ENCODE measurements around the gene FAM236B. TPM values are rescaled to one million over a fixed set of nuclear protein-coding genes. Genes with fewer than 3 reads are reported as not detected.
"Not testable (repeated sequence)": the region's sequence is repeated elsewhere in the genome, so short reads cannot be mapped to it uniquely, and the experiment has no call there.

FAM236B gene
- polyA plus RNA-seq (2013), result not detected

DNA sequence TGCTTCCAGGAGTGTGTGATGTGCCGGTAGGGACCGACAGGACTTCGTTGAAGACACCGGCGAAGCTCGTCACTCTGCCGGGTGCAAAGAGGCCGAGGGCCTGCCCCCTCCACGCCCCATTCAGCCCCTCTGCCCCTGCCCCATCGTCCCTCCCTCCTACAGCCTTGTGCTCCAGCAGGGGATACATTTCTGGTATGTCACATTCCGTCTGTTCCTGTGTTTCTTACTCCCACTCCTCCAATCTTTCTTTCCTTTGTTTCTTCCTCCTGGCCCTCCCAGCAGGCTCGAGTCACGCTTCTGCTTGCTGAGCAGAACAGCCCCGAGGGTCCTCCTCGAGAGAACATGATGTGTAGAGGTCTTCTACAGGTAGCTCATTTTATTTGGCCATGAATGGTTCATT, at the start of gene FAM236B:
Gene FAM236B (minus strand): TSS at position 101 of the 400 bp plus-strand sequence. CDS start 100 bp downstream, at position 1.
- WGBS (ENCODE audit: insufficient coverage), result no CpG with 5 or more reads among the region's 15 CpGs
- H3K27ac ChIP-seq (ENCODE audit: insufficient read depth in 1 of 2, low read depth in 1 of 2, low read length in 2 of 2, poor library complexity in 1 of 2, severe bottlenecking in 2 of 2); CTCF ChIA-PET; H3K36me3 ChIP-seq (ENCODE audit: control insufficient read depth in 4 of 4, insufficient read depth in 4 of 4, low read length in 3 of 4); H3K4me1 ChIP-seq (ENCODE audit: control extremely low read depth in 1 of 4, control insufficient read depth in 4 of 4, insufficient read depth in 4 of 4, low read length in 3 of 4); DNase-seq; POLR2A ChIA-PET; H3K27me3 ChIP-seq (replicated peaks in 2 of 5; ENCODE audit: control insufficient read depth in 4 of 5, insufficient read depth in 5 of 5, low read length in 4 of 5); H3K9me3 ChIP-seq (ENCODE audit: control extremely low read depth in 1 of 5, control insufficient read depth in 4 of 5, insufficient read depth in 2 of 5, low read depth in 1 of 5, low read length in 4 of 5); H3K4me3 ChIP-seq (ENCODE audit: control insufficient read depth in 1 of 7, extremely low read depth in 1 of 7, insufficient read depth in 4 of 7, low read depth in 2 of 7, low read length in 6 of 7): not testable (repeated sequence)

DNA sequence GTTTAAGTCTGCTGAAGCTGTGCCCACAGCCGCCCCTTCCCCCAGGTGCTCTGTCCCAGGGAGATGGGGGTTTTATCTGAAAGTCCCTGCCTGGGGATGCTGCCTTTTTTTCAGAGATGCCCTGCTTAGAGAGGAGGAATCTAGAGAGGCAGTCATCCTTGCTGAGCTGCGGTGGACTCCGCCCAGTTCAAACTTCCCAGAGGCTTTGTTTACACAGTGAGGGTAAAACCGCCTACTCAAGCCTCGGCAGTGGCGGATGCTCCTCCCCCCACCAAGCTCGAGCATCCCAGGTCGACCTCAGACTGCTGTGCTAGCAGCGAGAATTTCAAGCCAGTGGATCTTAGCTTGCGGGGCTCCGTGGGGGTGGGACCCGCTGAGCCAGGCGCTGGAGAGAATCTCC, 48.2 kb upstream of the FAM236B start:
- POLR2A ChIA-PET; H3K27me3 ChIP-seq (replicated peaks in 2 of 5; ENCODE audit: control insufficient read depth in 4 of 5, insufficient read depth in 5 of 5, low read length in 4 of 5): not testable (repeated sequence)
- WGBS (ENCODE audit: insufficient coverage), result no CpG with 5 or more reads among the region's 13 CpGs

DNA sequence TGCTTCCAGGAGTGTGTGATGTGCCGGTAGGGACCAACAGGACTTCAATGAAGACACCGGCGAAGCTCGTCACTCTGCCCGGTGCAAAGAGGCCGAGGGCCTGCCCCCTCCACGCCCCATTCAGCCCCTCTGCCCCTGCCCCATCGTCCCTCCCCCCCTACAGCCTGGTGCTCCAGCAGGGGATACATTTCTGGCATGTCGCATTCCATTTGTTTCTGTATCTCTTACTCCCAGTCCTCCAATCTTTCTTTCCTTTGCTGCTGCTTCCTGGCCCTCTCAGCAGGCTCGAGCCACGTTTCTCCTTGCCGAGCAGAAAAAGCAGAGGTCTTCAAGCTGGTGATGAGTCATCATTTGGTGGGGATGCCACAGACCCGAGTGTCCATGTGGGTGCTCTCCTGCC, 25.6 kb upstream of the FAM236B start, which contains the start of gene FAM236D:
Gene FAM236D (minus strand): TSS at position 101 of the 400 bp plus-strand sequence. CDS start 100 bp downstream, at position 1.
- H3K4me1 ChIP-seq (ENCODE audit: control extremely low read depth in 1 of 4, control insufficient read depth in 4 of 4, insufficient read depth in 4 of 4, low read length in 3 of 4); H3K4me3 ChIP-seq (ENCODE audit: control insufficient read depth in 1 of 7, extremely low read depth in 1 of 7, insufficient read depth in 4 of 7, low read depth in 2 of 7, low read length in 6 of 7); H3K27ac ChIP-seq (ENCODE audit: insufficient read depth in 1 of 2, low read depth in 1 of 2, low read length in 2 of 2, poor library complexity in 1 of 2, severe bottlenecking in 2 of 2); H3K9me3 ChIP-seq (ENCODE audit: control extremely low read depth in 1 of 5, control insufficient read depth in 4 of 5, insufficient read depth in 2 of 5, low read depth in 1 of 5, low read length in 4 of 5); DNase-seq; CTCF ChIA-PET; H3K27me3 ChIP-seq (replicated peaks in 2 of 5; ENCODE audit: control insufficient read depth in 4 of 5, insufficient read depth in 5 of 5, low read length in 4 of 5); POLR2A ChIA-PET; H3K36me3 ChIP-seq (ENCODE audit: control insufficient read depth in 4 of 4, insufficient read depth in 4 of 4, low read length in 3 of 4): not testable (repeated sequence)
- no CpG with 5 or more reads among the region's 13 CpGs for WGBS (ENCODE audit: insufficient coverage)

More for the DNA sequence above, 48.2 kb upstream of the FAM236B start:
- H3K27ac ChIP-seq (ENCODE audit: insufficient read depth in 1 of 2, low read depth in 1 of 2, low read length in 2 of 2, poor library complexity in 1 of 2, severe bottlenecking in 2 of 2); CTCF ChIA-PET; H3K9me3 ChIP-seq (ENCODE audit: control extremely low read depth in 1 of 5, control insufficient read depth in 4 of 5, insufficient read depth in 2 of 5, low read depth in 1 of 5, low read length in 4 of 5); H3K4me1 ChIP-seq (ENCODE audit: control extremely low read depth in 1 of 4, control insufficient read depth in 4 of 4, insufficient read depth in 4 of 4, low read length in 3 of 4); DNase-seq; H3K4me3 ChIP-seq (ENCODE audit: control insufficient read depth in 1 of 7, extremely low read depth in 1 of 7, insufficient read depth in 4 of 7, low read depth in 2 of 7, low read length in 6 of 7); H3K36me3 ChIP-seq (ENCODE audit: control insufficient read depth in 4 of 4, insufficient read depth in 4 of 4, low read length in 3 of 4): not testable (repeated sequence)

DNA sequence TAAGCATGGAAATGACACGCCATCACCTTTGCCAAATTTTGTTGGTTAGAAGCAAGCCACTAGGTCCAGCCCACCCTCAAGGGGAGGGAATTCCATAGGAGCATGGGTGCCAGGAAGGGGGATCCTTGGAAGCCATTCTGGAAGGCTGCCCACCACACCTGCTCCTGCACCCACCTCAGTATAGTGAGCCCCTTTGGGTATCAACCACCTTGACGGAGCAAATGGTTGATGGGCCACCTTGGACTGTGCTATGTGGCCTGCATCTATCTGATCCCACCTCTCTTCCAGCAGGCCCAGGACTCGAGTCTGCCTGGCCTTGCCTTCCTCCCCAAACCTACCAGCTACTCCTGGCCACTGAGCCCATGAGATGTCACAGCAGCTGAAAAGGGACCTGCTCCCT, 7.9 kb upstream of the FAM236B start:
- H3K9me3 ChIP-seq (ENCODE audit: control extremely low read depth in 1 of 5, control insufficient read depth in 4 of 5, insufficient read depth in 2 of 5, low read depth in 1 of 5, low read length in 4 of 5); H3K4me3 ChIP-seq (ENCODE audit: control insufficient read depth in 1 of 7, extremely low read depth in 1 of 7, insufficient read depth in 4 of 7, low read depth in 2 of 7, low read length in 6 of 7); H3K36me3 ChIP-seq (ENCODE audit: control insufficient read depth in 4 of 4, insufficient read depth in 4 of 4, low read length in 3 of 4); POLR2A ChIA-PET; H3K27me3 ChIP-seq (replicated peaks in 2 of 5; ENCODE audit: control insufficient read depth in 4 of 5, insufficient read depth in 5 of 5, low read length in 4 of 5); DNase-seq; H3K4me1 ChIP-seq (ENCODE audit: control extremely low read depth in 1 of 4, control insufficient read depth in 4 of 4, insufficient read depth in 4 of 4, low read length in 3 of 4); H3K27ac ChIP-seq (ENCODE audit: insufficient read depth in 1 of 2, low read depth in 1 of 2, low read length in 2 of 2, poor library complexity in 1 of 2, severe bottlenecking in 2 of 2); CTCF ChIA-PET: not testable (repeated sequence)
- WGBS (ENCODE audit: insufficient coverage), result no CpG with 5 or more reads among the region's 3 CpGs

DNA sequence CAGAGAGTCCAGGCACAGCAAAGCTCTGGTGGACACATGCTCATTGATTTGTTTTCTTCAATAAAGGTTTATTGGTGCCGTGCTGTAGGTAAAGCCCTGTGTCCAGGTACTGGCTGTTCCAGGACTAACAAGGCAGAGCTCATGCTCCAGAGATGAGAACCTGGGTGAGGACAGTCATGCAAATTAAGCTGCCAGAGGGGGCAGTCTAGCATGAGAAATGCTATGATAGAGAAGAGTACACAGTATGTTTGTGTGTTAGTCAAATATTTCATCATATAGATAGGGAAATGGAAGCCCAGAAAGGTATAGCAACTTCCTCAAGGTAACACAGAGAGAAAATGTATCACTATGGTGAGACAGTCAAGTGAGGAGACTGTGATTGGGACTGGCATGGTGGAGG, 5.7 kb upstream of the FAM236B start:
- H3K4me3 ChIP-seq (ENCODE audit: control insufficient read depth in 1 of 7, extremely low read depth in 1 of 7, insufficient read depth in 4 of 7, low read depth in 2 of 7, low read length in 6 of 7); CTCF ChIA-PET; H3K36me3 ChIP-seq (ENCODE audit: control insufficient read depth in 4 of 4, insufficient read depth in 4 of 4, low read length in 3 of 4); DNase-seq; POLR2A ChIA-PET; H3K4me1 ChIP-seq (ENCODE audit: control extremely low read depth in 1 of 4, control insufficient read depth in 4 of 4, insufficient read depth in 4 of 4, low read length in 3 of 4); H3K9me3 ChIP-seq (ENCODE audit: control extremely low read depth in 1 of 5, control insufficient read depth in 4 of 5, insufficient read depth in 2 of 5, low read depth in 1 of 5, low read length in 4 of 5); H3K27ac ChIP-seq (ENCODE audit: insufficient read depth in 1 of 2, low read depth in 1 of 2, low read length in 2 of 2, poor library complexity in 1 of 2, severe bottlenecking in 2 of 2); H3K27me3 ChIP-seq (replicated peaks in 2 of 5; ENCODE audit: control insufficient read depth in 4 of 5, insufficient read depth in 5 of 5, low read length in 4 of 5): not testable (repeated sequence)
- no CpG with 5 or more reads among the region's 1 CpG for WGBS (ENCODE audit: insufficient coverage)

DNA sequence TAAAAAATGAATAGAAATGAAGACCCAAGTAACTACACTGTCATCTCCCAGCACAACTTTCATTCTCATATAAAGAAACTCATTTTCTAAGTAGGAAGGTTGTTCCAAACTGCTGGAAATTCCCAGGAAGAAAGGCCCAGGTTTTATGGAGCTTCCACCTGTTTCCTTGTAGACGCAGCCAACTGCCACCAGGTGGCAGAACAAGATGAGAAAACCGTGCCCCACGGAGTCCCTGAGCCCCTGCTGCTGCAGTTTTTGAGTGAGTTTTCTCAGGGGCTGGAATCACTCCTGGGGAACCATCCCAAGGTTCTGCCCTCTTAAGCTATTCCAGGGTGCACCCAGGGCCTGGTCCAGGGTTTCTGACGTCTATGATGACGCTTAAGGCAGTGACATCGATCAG, 1.5 kb upstream of the FAM236B start:
- H3K4me3 ChIP-seq (ENCODE audit: control insufficient read depth in 1 of 7, extremely low read depth in 1 of 7, insufficient read depth in 4 of 7, low read depth in 2 of 7, low read length in 6 of 7); H3K27ac ChIP-seq (ENCODE audit: insufficient read depth in 1 of 2, low read depth in 1 of 2, low read length in 2 of 2, poor library complexity in 1 of 2, severe bottlenecking in 2 of 2); H3K4me1 ChIP-seq (ENCODE audit: control extremely low read depth in 1 of 4, control insufficient read depth in 4 of 4, insufficient read depth in 4 of 4, low read length in 3 of 4); CTCF ChIA-PET; H3K9me3 ChIP-seq (ENCODE audit: control extremely low read depth in 1 of 5, control insufficient read depth in 4 of 5, insufficient read depth in 2 of 5, low read depth in 1 of 5, low read length in 4 of 5); H3K27me3 ChIP-seq (replicated peaks in 2 of 5; ENCODE audit: control insufficient read depth in 4 of 5, insufficient read depth in 5 of 5, low read length in 4 of 5); POLR2A ChIA-PET; DNase-seq; H3K36me3 ChIP-seq (ENCODE audit: control insufficient read depth in 4 of 4, insufficient read depth in 4 of 4, low read length in 3 of 4): not testable (repeated sequence)
- no CpG with 5 or more reads among the region's 6 CpGs for whole genome bisulfite sequencing (ENCODE audit: insufficient coverage)

DNA sequence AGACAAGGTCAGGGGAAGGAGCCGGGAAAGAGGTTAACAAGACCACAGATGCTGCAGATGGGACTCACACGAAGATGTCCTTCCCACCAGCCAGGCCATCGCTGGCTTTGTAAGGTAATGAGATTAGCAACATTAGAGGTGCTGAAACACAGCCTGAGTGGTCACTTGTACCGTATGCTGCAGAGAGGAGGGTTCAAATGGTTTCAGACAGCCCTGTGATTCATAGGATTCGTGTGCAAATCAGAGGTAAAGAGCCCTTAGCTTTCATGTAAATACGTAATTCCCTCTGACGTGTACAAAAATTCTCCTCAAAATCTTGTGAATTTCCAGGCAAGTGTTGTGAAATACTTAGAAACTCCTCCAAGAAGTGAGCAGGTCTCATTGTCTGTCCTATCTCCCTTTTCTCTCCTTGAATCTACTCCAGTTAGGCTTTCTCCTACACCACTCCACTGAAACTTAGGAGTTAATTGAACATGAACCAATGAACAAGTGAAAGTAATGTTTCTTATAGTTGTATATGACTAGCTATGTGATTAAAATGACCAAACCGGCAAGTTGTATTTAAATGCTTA, 991 bp upstream of the FAM236B start:
- H3K4me3 ChIP-seq (ENCODE audit: control insufficient read depth in 1 of 7, extremely low read depth in 1 of 7, insufficient read depth in 4 of 7, low read depth in 2 of 7, low read length in 6 of 7); H3K36me3 ChIP-seq (ENCODE audit: control insufficient read depth in 4 of 4, insufficient read depth in 4 of 4, low read length in 3 of 4); H3K4me1 ChIP-seq (ENCODE audit: control extremely low read depth in 1 of 4, control insufficient read depth in 4 of 4, insufficient read depth in 4 of 4, low read length in 3 of 4); H3K27me3 ChIP-seq (replicated peaks in 2 of 5; ENCODE audit: control insufficient read depth in 4 of 5, insufficient read depth in 5 of 5, low read length in 4 of 5); H3K27ac ChIP-seq (ENCODE audit: insufficient read depth in 1 of 2, low read depth in 1 of 2, low read length in 2 of 2, poor library complexity in 1 of 2, severe bottlenecking in 2 of 2); H3K9me3 ChIP-seq (ENCODE audit: control extremely low read depth in 1 of 5, control insufficient read depth in 4 of 5, insufficient read depth in 2 of 5, low read depth in 1 of 5, low read length in 4 of 5); CTCF ChIA-PET; POLR2A ChIA-PET; DNase-seq: not testable (repeated sequence)
- WGBS (ENCODE audit: insufficient coverage), result no CpG with 5 or more reads among the region's 8 CpGs
